PC-9 (cell line): Measurements from ENCODE around the gene TENM4. TPM values are rescaled to one million over a fixed set of nuclear protein-coding genes. Genes with fewer than 3 reads are reported as not detected.
"Not testable (repeated sequence)": the region's sequence is repeated elsewhere in the genome, so short reads cannot be mapped to it uniquely, and the experiment has no call there.

Experiments used
- BruUV-seq: library from RNA; stranded (reverse); fragments of 400-500 nt; replicated peaks from 2 replicates; lab custom pipeline; 2021; lab: Mats Ljungman, UMichigan
- CTCF ChIA-PET: fragments of 300-600 bp; sonication (Branson Sonifier 250); formaldehyde crosslinking; loops from one replicate; lab custom pipeline; 2022; ENCODE audit warnings: antibody characterized with exemption; lab: Charles Lee
- POLR2A ChIA-PET: fragments of 300-600 bp; sonication (Branson Sonifier 250); formaldehyde crosslinking; loops from one replicate; lab custom pipeline; 2022; ENCODE audit warnings: antibody characterized with exemption; ENCODE audit not compliant: unreplicated experiment; lab: Charles Lee
- DNase-seq, 2 experiments: peaks; one replicate each; pipeline versions ENCODE4 v3.0.0 to v3.0.0-alpha.2; 2015 to 2022; ENCODE audit warnings: mixed read lengths in 1 of 2
- H2AFZ ChIP-seq: fragments of 200-600 bp; sonication (generic); 2 replicates; pipeline ENCODE4 v1.8.1; 2017; ENCODE audit warnings: antibody characterized with exemption
- H3F3A ChIP-seq: fragments of 200-600 bp; sonication (generic); 2 replicates; pipeline ENCODE4 v1.8.1; 2017; ENCODE audit warnings: antibody characterized with exemption, mild to moderate bottlenecking, low read depth; ENCODE audit not compliant: insufficient read depth
- H3K27ac ChIP-seq: fragments of 200-600 bp; sonication (generic); 2 replicates; pipeline ENCODE4 v1.6.1; 2016; ENCODE audit warnings: mixed run types
- H3K27me3 ChIP-seq: fragments of 200-600 bp; sonication (generic); 2 replicates; pipeline ENCODE4 v1.6.1; 2016; ENCODE audit warnings: low read depth, mixed run types; ENCODE audit not compliant: insufficient read depth
- H3K36me3 ChIP-seq: fragments of 200-600 bp; sonication (generic); 2 replicates; pipeline ENCODE4 v1.6.1; 2016; ENCODE audit warnings: low read depth, mixed run types
- H3K4me1 ChIP-seq: fragments of 200-600 bp; sonication (generic); replicated peaks from 2 replicates; pipeline ENCODE4 v1.6.1; 2016; ENCODE audit warnings: mixed run types; ENCODE audit not compliant: insufficient read depth
- H3K4me2 ChIP-seq: fragments of 200-600 bp; sonication (generic); 2 replicates; pipeline ENCODE4 v1.6.1; 2017; ENCODE audit warnings: mixed run types
- H3K4me3 ChIP-seq: fragments of 200-600 bp; sonication (generic); 2 replicates; pipeline ENCODE4 v1.6.1; 2016; ENCODE audit warnings: mixed run types
- H3K79me2 ChIP-seq: fragments of 200-600 bp; sonication (generic); 2 replicates; pipeline ENCODE4 v1.6.1; 2017; ENCODE audit warnings: low read depth, mixed run types
- H3K9me2 ChIP-seq: fragments of 200-600 bp; sonication (generic); 2 replicates; pipeline ENCODE4 v1.8.1; 2017; ENCODE audit warnings: mild to moderate bottlenecking; ENCODE audit not compliant: insufficient read depth
- H3K9me3 ChIP-seq: fragments of 200-600 bp; sonication (generic); 2 replicates; pipeline ENCODE4 v1.8.1; 2016; ENCODE audit warnings: low read depth; ENCODE audit not compliant: insufficient read depth
- H4K20me1 ChIP-seq: fragments of 200-600 bp; sonication (generic); 2 replicates; pipeline ENCODE4 v1.8.1; 2017; ENCODE audit not compliant: insufficient read depth
- CTCF ChIP-seq: fragments of 200-600 bp; sonication (generic); conservative IDR thresholded peaks from 2 replicates; pipeline ENCODE4 v1.6.1; 2017; ENCODE audit warnings: mixed run types, antibody characterized with exemption, mild to moderate bottlenecking, moderate library complexity
- EZH2 ChIP-seq: fragments of 200-600 bp; sonication (generic); IDR thresholded peaks from 2 replicates; pipeline ENCODE4 v1.8.0; 2017; ENCODE audit warnings: antibody characterized with exemption, low read depth
- intact Hi-C: fragments of 100-400 bp; cut with micrococcal nuclease; formaldehyde crosslinking; loops from one replicate; pipeline ENCODE4 v1.10.0; 2022; ENCODE audit not compliant: unreplicated experiment
- total RNA-seq: library from RNA; stranded (reverse); gene quantifications from 2 replicates; pipeline ENCODE4 v1.2.3, GENCODE V29; 2021

Gene TENM4
- total RNA-seq, 1 experiment from 2014 or later: not detected

GRCh38 chr11:78615724-78616123, 825.1 kb downstream of the TENM4 start:
- Histone ChIP-seq H3K9me3 (no peaks in the 10 kb centered on the region), H3K27me3 (peaks cover 29% of the 10 kb centered on the region), H3K4me2 (no peak overlapping the region), H4K20me1 (no peaks in the 10 kb centered on the region), H2AFZ (no peak overlapping the region), H3K4me3 (no peak overlapping the region), H3K27ac (no peak overlapping the region), H3K4me1 (no peaks in the 10 kb centered on the region), H3F3A (no peaks in the 10 kb centered on the region), H3K36me3 (no peaks in the 10 kb centered on the region), H3K9me2 (no peaks in the 10 kb centered on the region), H3K79me2 (no peaks in the 10 kb centered on the region)
- TF ChIP-seq CTCF (no peak), EZH2 (no peak)
- CTCF ChIA-PET: no interaction called here
- POLR2A ChIA-PET: interaction anchor here (0.6 kb wide), 1 partner anchor 1549 kb away, joined by 3 read pairs; the partner anchor contains the start of gene CAPN5
- BruUV-seq: no TSS peak
- intact Hi-C loops: no loop called here
- DNase-seq: no peak

GRCh38 chr11:78613378-78613813, 827.4 kb downstream of the TENM4 start:
- Histone ChIP-seq H3K4me1 (no peaks in the 10 kb centered on the region), H3F3A (no peaks in the 10 kb centered on the region), H3K27ac (no peak overlapping the region), H3K9me3 (no peaks in the 10 kb centered on the region), H3K36me3 (no peaks in the 10 kb centered on the region), H3K27me3 (peaks cover 39% of the 10 kb centered on the region), H2AFZ (no peak overlapping the region), H3K79me2 (no peaks in the 10 kb centered on the region), H4K20me1 (no peaks in the 10 kb centered on the region), H3K9me2 (no peaks in the 10 kb centered on the region), H3K4me3 (no peak overlapping the region), H3K4me2 (no peak overlapping the region)
- DNase-seq: peak in 1 of 2 experiments; percentile 5
- CTCF ChIA-PET: no interaction called here
- TF ChIP-seq EZH2 (no peak), CTCF (no peak)
- POLR2A ChIA-PET: no interaction called here
- intact Hi-C loops: no loop called here
- BruUV-seq: no TSS peak

GRCh38 chr11:78612721-78613377, 828.0 kb downstream of the TENM4 start:
- H3K9me3 ChIP-seq: no peaks in the 10 kb centered on the region
- TF ChIP-seq EZH2: no peak
- no peak for TF ChIP-seq CTCF
- H3K4me3 ChIP-seq: no peak overlapping the region
- H3K27ac ChIP-seq: no peak overlapping the region
- no peaks in the 10 kb centered on the region for H3F3A ChIP-seq
- BruUV-seq: no TSS peak
- ChIA-PET CTCF (no interaction called here), POLR2A (no interaction called here)
- H3K4me2 ChIP-seq: no peak overlapping the region
- H2AFZ ChIP-seq: no peak overlapping the region
- H3K79me2 ChIP-seq: no peaks in the 10 kb centered on the region
- H3K4me1 ChIP-seq: no peaks in the 10 kb centered on the region
- peak in 1 of 2 experiments; percentile 21 for DNase-seq
- H3K27me3 ChIP-seq: peaks cover 44% of the 10 kb centered on the region
- H3K9me2 ChIP-seq: no peaks in the 10 kb centered on the region
- intact Hi-C loops: no loop called here
- H3K36me3 ChIP-seq: no peaks in the 10 kb centered on the region
- H4K20me1 ChIP-seq: no peaks in the 10 kb centered on the region

- H3K79me2 ChIP-seq, H3K27ac ChIP-seq, DNase-seq, intact Hi-C loops, H3K9me3 ChIP-seq, H3K4me2 ChIP-seq, CTCF ChIA-PET, BruUV-seq, H3K4me1 ChIP-seq, H2AFZ ChIP-seq, H3K4me3 ChIP-seq, POLR2A ChIA-PET, H3K9me2 ChIP-seq, H4K20me1 ChIP-seq, H3K36me3 ChIP-seq, H3F3A ChIP-seq: not testable (repeated sequence)
- peaks cover 50% of the 10 kb centered on the region for H3K27me3 ChIP-seq
Measured at GRCh38 chr11:78609321-78609720, 831.5 kb downstream of the TENM4 start.
